Hepatocyte (in vitro differentiated cells): ENCODE measurements around the gene FAM118A.

Source experiments
- CTCF ChIP-seq: fragments of 200-600 bp; sonication (generic); IDR thresholded peaks from 2 replicates; pipeline ENCODE4 v1.5.1; 2016; ENCODE audit warnings: antibody characterized with exemption, mild to moderate bottlenecking; ENCODE audit not compliant: poor library complexity
- EZH2 ChIP-seq: fragments of 200-600 bp; sonication (generic); IDR thresholded peaks from 2 replicates; pipeline ENCODE4 v1.6.1; 2016; ENCODE audit warnings: antibody characterized with exemption, mild to moderate bottlenecking, borderline replicate concordance

GRCh38 chr22:45359627-45360026, 49.9 kb downstream of the FAM118A start:
- TF ChIP-seq CTCF (no peak), EZH2 (no peak)
